ENCODE results near the gene DHX34.

DNA sequence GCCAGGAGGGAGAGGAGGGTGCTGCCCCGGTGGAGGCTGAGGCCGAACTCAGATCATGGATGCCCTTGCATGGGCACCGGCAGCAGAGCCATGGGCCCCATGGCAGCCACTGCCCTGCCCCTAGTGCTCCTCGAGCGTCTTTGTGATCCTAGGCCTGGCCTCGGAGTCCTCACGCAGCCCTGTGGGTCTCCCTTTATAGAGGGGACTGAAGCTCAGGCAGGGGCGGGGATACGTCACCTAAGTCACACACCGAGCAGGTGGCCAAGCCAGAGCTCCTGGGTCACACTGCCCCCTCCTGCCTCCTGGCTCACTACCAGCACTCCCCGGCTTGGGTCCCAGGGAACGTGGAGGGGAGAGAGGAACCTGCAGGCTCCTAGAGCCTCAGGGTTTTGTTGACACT is 28.7 kb downstream of the DHX34 start:
- TF ChIP-seq ZNF274 (IDR thresholded peaks at IDR 0.05; ENCODE audit: low read depth, low read length), result no peak
- TF ChIP-seq SUZ12 (IDR thresholded peaks at IDR 0.05; ENCODE audit: extremely low read depth, insufficient read depth, insufficient read length), result no peak
- TF ChIP-seq YY1 (IDR thresholded peaks at IDR 0.05; ENCODE audit: insufficient read depth, insufficient read length), result no peak

Data from NT2/D1 (cell line).